Measurements from ENCODE around the gene NT5DC1. TPM values are rescaled to one million over a fixed set of nuclear protein-coding genes. Genes with fewer than 3 reads are reported as not detected.

The NT5DC1 gene
- total and polyA plus RNA-seq, 12 donors = 13.7 to 90.9 (median 36.3) TPM

DNA sequence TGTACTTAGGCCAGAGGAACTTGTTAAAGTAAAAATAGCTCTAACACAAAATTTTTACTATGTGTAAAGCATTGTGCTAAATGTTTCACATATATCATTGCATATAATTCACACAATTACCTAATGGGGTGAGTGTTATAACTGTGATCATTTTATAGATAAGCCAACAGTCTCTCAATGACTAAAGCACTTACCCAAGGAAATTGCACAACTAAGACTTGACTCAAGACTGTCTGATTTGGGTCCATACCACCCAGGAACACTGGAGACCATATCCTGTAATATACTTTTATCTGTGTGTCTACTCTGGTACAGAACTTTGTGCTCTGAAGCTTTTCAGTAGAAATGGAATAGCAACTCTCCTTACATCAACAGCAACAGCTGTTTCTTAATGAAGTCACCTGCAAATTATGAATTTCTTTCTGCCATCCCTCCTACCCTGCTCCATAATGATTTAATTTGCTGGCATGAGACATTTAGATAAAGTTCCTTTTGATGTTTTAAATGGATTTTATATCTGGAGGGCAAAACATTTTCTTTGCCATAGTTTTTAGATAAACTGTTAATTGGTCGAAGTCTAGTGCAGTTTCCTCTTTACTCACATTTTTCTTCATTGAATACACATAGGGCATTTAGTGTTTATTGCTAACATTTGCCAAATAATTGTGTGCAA is 105.7 kb downstream of the NT5DC1 start:
- Histone ChIP-seq H3K4me1 (replicated peaks in 1 of 2) (peaks cover 0 to 18% of the 10 kb centered on the region in 2 donors), H3K9me3 (replicated peaks in 1 of 3) (no peaks in the 10 kb centered on the region), H3K27me3 (no peaks in the 10 kb centered on the region), H3K36me3 (replicated peaks in 1 of 2) (no peaks in the 10 kb centered on the region), H3K4me3 (no peak overlapping the region), H3K27ac (no peak overlapping the region)
- TF ChIP-seq, protein P1, sequence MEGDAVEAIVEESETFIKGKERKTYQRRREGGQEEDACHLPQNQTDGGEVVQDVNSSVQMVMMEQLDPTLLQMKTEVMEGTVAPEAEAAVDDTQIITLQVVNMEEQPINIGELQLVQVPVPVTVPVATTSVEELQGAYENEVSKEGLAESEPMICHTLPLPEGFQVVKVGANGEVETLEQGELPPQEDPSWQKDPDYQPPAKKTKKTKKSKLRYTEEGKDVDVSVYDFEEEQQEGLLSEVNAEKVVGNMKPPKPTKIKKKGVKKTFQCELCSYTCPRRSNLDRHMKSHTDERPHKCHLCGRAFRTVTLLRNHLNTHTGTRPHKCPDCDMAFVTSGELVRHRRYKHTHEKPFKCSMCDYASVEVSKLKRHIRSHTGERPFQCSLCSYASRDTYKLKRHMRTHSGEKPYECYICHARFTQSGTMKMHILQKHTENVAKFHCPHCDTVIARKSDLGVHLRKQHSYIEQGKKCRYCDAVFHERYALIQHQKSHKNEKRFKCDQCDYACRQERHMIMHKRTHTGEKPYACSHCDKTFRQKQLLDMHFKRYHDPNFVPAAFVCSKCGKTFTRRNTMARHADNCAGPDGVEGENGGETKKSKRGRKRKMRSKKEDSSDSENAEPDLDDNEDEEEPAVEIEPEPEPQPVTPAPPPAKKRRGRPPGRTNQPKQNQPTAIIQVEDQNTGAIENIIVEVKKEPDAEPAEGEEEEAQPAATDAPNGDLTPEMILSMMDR (IDR thresholded peaks at IDR 0.05) = no peak
- TF ChIP-seq POLR2A (IDR thresholded peaks at IDR 0.05) = no peak
- DNase-seq = no peak
- intact Hi-C loops (cut with DNase I) = no loop called here
- WGBS, 4 donors = 87 to 92% (median 90%) methylated on average over 1 of the region's 1 CpG

GRCh38 chr6:116208056-116208785 is 107.6 kb downstream of the NT5DC1 start:
- Histone ChIP-seq H3K36me3 (replicated peaks in 1 of 2) (peaks cover 0 to 3% of the 10 kb centered on the region in 2 donors), H3K27ac (no peak overlapping the region), H3K9me3 (replicated peaks in 1 of 3) (no peaks in the 10 kb centered on the region), H3K4me1 (replicated peaks in 1 of 2) (peaks cover 0 to 18% of the 10 kb centered on the region in 2 donors), H3K4me3 (no peak overlapping the region), H3K27me3 (no peaks in the 10 kb centered on the region)
- TF ChIP-seq, protein P1 (IDR thresholded peaks at IDR 0.05) = no peak
- TF ChIP-seq POLR2A (IDR thresholded peaks at IDR 0.05) = no peak
- DNase-seq = no peak
- WGBS, 4 donors = 79 to 85% (median 81%) methylated on average over 4 of the region's 4 CpGs
- intact Hi-C loops (cut with DNase I) = no loop called here

DNA sequence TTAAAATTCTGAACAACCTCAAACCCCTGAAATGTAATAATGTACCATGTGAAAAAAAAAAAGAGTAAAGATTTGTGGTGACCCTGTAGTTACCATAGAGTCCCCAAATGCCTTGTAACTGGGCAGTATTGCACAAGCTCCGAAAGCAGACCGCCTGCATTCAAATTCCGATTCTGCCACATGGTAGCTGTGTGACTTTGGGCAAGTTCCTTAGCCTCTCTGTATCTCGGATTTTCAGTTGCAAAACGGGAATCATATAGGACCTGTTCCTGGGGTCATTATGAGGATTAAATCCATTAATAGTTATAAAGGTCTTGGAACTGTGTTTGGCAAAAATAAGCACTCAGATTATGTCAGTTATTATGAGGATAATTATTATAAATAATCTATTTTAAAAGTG is 109.7 kb downstream of the NT5DC1 start:
- intact Hi-C loops (cut with DNase I) = no loop called here
- WGBS, 4 donors = 90 to 94% (median 93%) methylated on average over 5 of the region's 5 CpGs
- no peak overlapping the region for H3K27ac ChIP-seq
- DNase-seq = no peak
- H3K27me3 ChIP-seq = no peaks in the 10 kb centered on the region
- H3K36me3 ChIP-seq (replicated peaks in 1 of 2) = peaks cover 0 to 3% of the 10 kb centered on the region in 2 donors
- peaks cover 0 to 12% of the 10 kb centered on the region in 2 donors for H3K4me1 ChIP-seq (replicated peaks in 1 of 2)
- H3K9me3 ChIP-seq (replicated peaks in 1 of 3) = no peaks in the 10 kb centered on the region
- TF ChIP-seq POLR2A (IDR thresholded peaks at IDR 0.05) = no peak
- TF ChIP-seq, protein P1 (IDR thresholded peaks at IDR 0.05) = no peak
- H3K4me3 ChIP-seq = no peak overlapping the region

DNA sequence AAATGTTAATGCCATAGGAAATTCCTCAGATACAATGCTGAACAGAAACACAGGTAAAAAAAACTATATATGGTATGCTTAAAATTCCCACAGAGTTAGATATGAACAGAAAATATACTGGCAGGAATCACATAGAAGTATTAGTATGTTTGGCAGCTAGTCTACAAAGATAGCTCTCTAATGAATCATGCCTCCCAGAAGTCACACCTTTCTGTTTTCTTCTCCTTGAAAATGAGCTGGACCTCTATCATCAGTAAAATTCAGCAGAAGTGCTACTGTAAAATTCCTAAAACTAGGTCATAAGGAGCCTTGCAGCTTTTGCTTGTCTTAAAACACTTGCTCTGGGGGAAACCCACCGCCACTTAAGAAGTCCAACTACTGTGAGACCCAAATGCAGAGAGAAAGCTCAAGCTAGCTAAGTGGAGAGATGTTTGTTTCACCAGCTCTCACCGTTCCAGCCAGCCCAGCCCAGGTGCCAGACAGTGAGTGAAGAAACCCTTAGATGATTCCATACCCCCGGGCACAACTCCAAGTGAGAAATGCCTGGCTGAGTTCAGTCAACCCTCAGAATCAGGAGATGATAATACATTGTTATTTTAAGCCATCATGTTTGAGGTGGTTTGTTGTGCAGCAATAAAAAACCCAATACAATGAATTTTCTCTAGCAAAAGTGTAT is 110.2 kb downstream of the NT5DC1 start:
- peak overlapping the region in 1 of 5 donors; percentile 6 for H3K27ac ChIP-seq
- intact Hi-C loops (cut with DNase I) = no loop called here
- 50 to 62% (median 55%) methylated on average over 2 to 3 of the region's 3 CpGs for WGBS, 4 donors

More for the DNA sequence above, 110.2 kb downstream of the NT5DC1 start:
- no peaks in the 10 kb centered on the region for H3K9me3 ChIP-seq (replicated peaks in 1 of 3)
- TF ChIP-seq, protein P1 (IDR thresholded peaks at IDR 0.05) = no peak
- no peak for TF ChIP-seq POLR2A (IDR thresholded peaks at IDR 0.05)
- peaks cover 0 to 3% of the 10 kb centered on the region in 2 donors for H3K36me3 ChIP-seq (replicated peaks in 1 of 2)
- H3K4me1 ChIP-seq (replicated peaks in 1 of 2) = peaks cover 0 to 7% of the 10 kb centered on the region in 2 donors
- no peak overlapping the region for H3K4me3 ChIP-seq
- H3K27me3 ChIP-seq = no peaks in the 10 kb centered on the region
- peak; percentile 74 to 88 (median 84) for DNase-seq

Data from adrenal gland (tissue), 12 donors.